SK-N-SH treated with all-trans-retinoic acid at 6 μM for 48 hours (cell line): ENCODE measurements around the gene DENND1A.

Source experiments
- ATAC-seq: fragments of 200-7000 bp; cut with Tn5 transposase; 3 replicates; pipeline ENCODE4 v1.9.1; 2020; ENCODE audit warnings: mild to moderate bottlenecking, moderate library complexity
- ARNTL ChIP-seq: fragments of 450-650 bp; formaldehyde crosslinking; IDR thresholded peaks from 2 replicates; pipeline ENCODE4 v1.5.0; 2020; ENCODE audit warnings: low read depth, mild to moderate bottlenecking, moderate library complexity, borderline replicate concordance
- BACH2 ChIP-seq: fragments of 250-450 bp; sonication (Bioruptor Pico); IDR thresholded peaks from 2 replicates; pipeline ENCODE4 v1.9.0; 2021; ENCODE audit warnings: mild to moderate bottlenecking, borderline replicate concordance
- CSDC2 ChIP-seq: fragments of 250-450 bp; sonication (Bioruptor Pico); IDR thresholded peaks from 2 replicates; pipeline ENCODE4 v1.5.0; 2020; ENCODE audit warnings: mild to moderate bottlenecking, moderate library complexity
- GLIS3 ChIP-seq: fragments of 250-450 bp; sonication (Bioruptor Pico); IDR thresholded peaks from 2 replicates; pipeline ENCODE4 v1.5.0; 2020; ENCODE audit warnings: mild to moderate bottlenecking, moderate library complexity
- OSR1 ChIP-seq: fragments of 250-450 bp; sonication (Bioruptor Pico); IDR thresholded peaks from 2 replicates; pipeline ENCODE4 v1.8.0; 2022; ENCODE audit warnings: moderate library complexity, mild to moderate bottlenecking, inconsistent platforms
- PPARA ChIP-seq: fragments of 250-450 bp; sonication (Bioruptor Pico); IDR thresholded peaks from 2 replicates; pipeline ENCODE4 v1.5.0; 2020; ENCODE audit warnings: mild to moderate bottlenecking, borderline replicate concordance
- RARB ChIP-seq: fragments of 250-450 bp; sonication (Bioruptor Pico); IDR thresholded peaks from 2 replicates; pipeline ENCODE4 v1.8.0; 2021; ENCODE audit warnings: mild to moderate bottlenecking, moderate library complexity
- SNAI2 ChIP-seq: fragments of 250-450 bp; sonication (Bioruptor Pico); IDR thresholded peaks from 2 replicates; pipeline ENCODE4 v1.5.0; 2020; ENCODE audit warnings: mild to moderate bottlenecking, moderate library complexity
- TOX ChIP-seq: fragments of 250-450 bp; sonication (Bioruptor Pico); IDR thresholded peaks from 2 replicates; pipeline ENCODE4 v1.8.0; 2021; ENCODE audit warnings: mild to moderate bottlenecking, moderate library complexity, borderline replicate concordance
- ZFP3 ChIP-seq: fragments of 250-450 bp; sonication (Bioruptor Pico); IDR thresholded peaks from 2 replicates; pipeline ENCODE4 v1.5.0; 2020; ENCODE audit warnings: mild to moderate bottlenecking, moderate library complexity
- ZFP30 ChIP-seq: fragments of 450-650 bp; formaldehyde crosslinking; IDR thresholded peaks from 2 replicates; pipeline ENCODE4 v1.5.0; 2022; ENCODE audit warnings: mild to moderate bottlenecking, moderate library complexity
- ZNF565 ChIP-seq: fragments of 450-650 bp; formaldehyde crosslinking; conservative IDR thresholded peaks from 2 replicates; pipeline ENCODE4 v1.5.0; 2020; ENCODE audit warnings: low read depth, mild to moderate bottlenecking, moderate library complexity
- ZNF70 ChIP-seq: fragments of 450-650 bp; formaldehyde crosslinking; IDR thresholded peaks from 2 replicates; pipeline ENCODE4 v1.5.0; 2020; ENCODE audit warnings: mild to moderate bottlenecking, moderate library complexity
- ZNF8 ChIP-seq: fragments of 450-650 bp; formaldehyde crosslinking; IDR thresholded peaks from 2 replicates; pipeline ENCODE4 v1.5.0; 2020; ENCODE audit warnings: mild to moderate bottlenecking, moderate library complexity
- TF ChIP-seq, protein P1 (sequence below): fragments of 250-450 bp; sonication (Bioruptor Pico); IDR thresholded peaks from 2 replicates; pipeline ENCODE4 v1.5.1; 2021; ENCODE audit warnings: mild to moderate bottlenecking, moderate library complexity
- TF ChIP-seq, protein P2 (sequence below): fragments of 250-450 bp; sonication (Bioruptor Pico); IDR thresholded peaks from 2 replicates; pipeline ENCODE4 v1.8.0; 2021; ENCODE audit warnings: low read depth, mild to moderate bottlenecking, moderate library complexity, borderline replicate concordance
- TF ChIP-seq, protein P3 (sequence below): fragments of 250-450 bp; sonication (Bioruptor Pico); IDR thresholded peaks from 2 replicates; pipeline ENCODE4 v1.8.0; 2020; ENCODE audit warnings: mild to moderate bottlenecking, moderate library complexity, borderline replicate concordance
- TF ChIP-seq, protein P4 (sequence below): fragments of 250-450 bp; sonication (Bioruptor Pico); IDR thresholded peaks from 2 replicates; pipeline ENCODE4 v1.5.0; 2020; ENCODE audit warnings: mild to moderate bottlenecking, moderate library complexity
- TF ChIP-seq, protein P5 (sequence below): fragments of 250-450 bp; sonication (Bioruptor Pico); IDR thresholded peaks from 2 replicates; pipeline ENCODE4 v1.5.1; 2020; ENCODE audit warnings: low read depth, mild to moderate bottlenecking, moderate library complexity

Gene DENND1A

DNA sequence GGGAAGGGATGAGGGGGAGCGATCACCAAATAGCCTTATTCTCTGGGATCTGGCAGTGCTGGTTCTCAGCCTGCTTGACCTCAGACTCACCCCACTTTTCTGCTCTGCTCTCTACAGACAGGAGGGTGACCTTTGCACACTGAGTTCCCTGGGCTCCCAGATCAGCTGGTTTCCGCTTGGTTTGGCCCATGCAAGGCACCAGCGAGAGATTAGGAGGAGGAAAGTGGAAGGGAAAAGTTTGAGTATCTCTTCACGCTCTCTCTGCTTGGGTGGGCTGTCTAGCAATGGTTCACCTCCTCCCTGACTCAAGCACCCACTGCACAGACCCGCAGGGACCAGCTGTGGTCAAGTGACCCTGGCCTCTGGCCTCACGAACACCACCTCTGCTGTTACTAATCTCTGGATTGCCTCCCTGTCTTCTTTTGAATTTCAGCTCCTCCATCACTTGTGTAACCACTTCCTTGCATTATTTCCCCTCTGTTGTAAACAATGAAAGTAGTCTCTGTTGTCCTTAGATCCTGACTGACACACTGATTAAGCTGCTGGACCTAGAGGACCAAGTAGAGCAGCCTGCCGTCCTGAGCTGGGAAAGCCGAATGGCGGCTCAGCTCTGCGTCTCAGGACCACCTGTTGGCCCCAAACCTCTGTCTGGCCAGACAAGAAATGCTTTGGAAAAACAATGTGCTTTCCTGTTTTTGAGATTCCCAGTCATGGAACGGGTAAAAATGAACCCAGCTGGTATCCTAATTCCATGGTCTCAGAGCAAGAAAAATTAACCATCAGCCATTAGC lies 387.3 kb downstream of the DENND1A start:
- ATAC-seq: no peak
- no peak for TF ChIP-seq ZFP30
- TF ChIP-seq, protein P1, sequence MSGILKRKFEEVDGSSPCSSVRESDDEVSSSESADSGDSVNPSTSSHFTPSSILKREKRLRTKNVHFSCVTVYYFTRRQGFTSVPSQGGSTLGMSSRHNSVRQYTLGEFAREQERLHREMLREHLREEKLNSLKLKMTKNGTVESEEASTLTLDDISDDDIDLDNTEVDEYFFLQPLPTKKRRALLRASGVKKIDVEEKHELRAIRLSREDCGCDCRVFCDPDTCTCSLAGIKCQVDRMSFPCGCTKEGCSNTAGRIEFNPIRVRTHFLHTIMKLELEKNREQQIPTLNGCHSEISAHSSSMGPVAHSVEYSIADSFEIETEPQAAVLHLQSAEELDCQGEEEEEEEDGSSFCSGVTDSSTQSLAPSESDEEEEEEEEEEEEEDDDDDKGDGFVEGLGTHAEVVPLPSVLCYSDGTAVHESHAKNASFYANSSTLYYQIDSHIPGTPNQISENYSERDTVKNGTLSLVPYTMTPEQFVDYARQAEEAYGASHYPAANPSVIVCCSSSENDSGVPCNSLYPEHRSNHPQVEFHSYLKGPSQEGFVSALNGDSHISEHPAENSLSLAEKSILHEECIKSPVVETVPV (CRISPR knock-in tag): no peak
- no peak for TF ChIP-seq TOX (CRISPR knock-in tag)
- TF ChIP-seq, protein P2, sequence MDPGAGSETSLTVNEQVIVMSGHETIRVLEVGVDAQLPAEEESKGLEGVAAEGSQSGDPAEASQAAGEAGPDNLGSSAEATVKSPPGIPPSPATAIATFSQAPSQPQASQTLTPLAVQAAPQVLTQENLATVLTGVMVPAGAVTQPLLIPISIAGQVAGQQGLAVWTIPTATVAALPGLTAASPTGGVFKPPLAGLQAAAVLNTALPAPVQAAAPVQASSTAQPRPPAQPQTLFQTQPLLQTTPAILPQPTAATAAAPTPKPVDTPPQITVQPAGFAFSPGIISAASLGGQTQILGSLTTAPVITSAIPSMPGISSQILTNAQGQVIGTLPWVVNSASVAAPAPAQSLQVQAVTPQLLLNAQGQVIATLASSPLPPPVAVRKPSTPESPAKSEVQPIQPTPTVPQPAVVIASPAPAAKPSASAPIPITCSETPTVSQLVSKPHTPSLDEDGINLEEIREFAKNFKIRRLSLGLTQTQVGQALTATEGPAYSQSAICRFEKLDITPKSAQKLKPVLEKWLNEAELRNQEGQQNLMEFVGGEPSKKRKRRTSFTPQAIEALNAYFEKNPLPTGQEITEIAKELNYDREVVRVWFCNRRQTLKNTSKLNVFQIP (CRISPR knock-in tag): no peak
- no peak for TF ChIP-seq ZNF70 (CRISPR knock-in tag)
- no peak for TF ChIP-seq ZFP3 (CRISPR knock-in tag)
- TF ChIP-seq SNAI2 (CRISPR knock-in tag): no peak
- TF ChIP-seq, protein P3, sequence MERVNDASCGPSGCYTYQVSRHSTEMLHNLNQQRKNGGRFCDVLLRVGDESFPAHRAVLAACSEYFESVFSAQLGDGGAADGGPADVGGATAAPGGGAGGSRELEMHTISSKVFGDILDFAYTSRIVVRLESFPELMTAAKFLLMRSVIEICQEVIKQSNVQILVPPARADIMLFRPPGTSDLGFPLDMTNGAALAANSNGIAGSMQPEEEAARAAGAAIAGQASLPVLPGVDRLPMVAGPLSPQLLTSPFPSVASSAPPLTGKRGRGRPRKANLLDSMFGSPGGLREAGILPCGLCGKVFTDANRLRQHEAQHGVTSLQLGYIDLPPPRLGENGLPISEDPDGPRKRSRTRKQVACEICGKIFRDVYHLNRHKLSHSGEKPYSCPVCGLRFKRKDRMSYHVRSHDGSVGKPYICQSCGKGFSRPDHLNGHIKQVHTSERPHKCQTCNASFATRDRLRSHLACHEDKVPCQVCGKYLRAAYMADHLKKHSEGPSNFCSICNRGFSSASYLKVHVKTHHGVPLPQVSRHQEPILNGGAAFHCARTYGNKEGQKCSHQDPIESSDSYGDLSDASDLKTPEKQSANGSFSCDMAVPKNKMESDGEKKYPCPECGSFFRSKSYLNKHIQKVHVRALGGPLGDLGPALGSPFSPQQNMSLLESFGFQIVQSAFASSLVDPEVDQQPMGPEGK (CRISPR knock-in tag): no peak
- no peak for TF ChIP-seq ZNF565 (CRISPR knock-in tag)
- no peak for TF ChIP-seq CSDC2 (CRISPR knock-in tag)
- no peak for TF ChIP-seq ZNF8 (CRISPR knock-in tag)
- TF ChIP-seq GLIS3: no peak
- TF ChIP-seq BACH2 (CRISPR knock-in tag): no peak
- TF ChIP-seq ARNTL (CRISPR knock-in tag): no peak

DNA sequence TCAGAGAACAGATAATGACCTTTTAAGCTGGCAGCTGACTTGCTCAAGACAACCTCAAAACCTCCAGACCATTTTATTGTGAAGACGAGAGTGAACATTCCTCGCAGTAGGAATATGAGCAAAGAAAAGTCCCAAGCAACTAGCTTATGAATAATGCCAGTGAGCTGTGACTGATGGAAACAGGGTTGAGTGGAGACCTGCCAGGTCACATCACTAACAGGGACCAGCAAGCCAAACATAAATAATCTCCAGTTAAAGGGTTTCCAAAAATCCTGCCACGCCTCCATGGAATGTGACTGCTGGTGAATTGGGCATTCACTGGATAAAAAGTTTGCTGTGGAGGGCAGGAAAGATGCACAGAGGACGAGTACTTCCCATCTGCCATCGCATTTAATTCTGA lies 388.5 kb downstream of the DENND1A start:
- ATAC-seq: no peak
- no peak for TF ChIP-seq ZFP30
- TF ChIP-seq, protein P4, sequence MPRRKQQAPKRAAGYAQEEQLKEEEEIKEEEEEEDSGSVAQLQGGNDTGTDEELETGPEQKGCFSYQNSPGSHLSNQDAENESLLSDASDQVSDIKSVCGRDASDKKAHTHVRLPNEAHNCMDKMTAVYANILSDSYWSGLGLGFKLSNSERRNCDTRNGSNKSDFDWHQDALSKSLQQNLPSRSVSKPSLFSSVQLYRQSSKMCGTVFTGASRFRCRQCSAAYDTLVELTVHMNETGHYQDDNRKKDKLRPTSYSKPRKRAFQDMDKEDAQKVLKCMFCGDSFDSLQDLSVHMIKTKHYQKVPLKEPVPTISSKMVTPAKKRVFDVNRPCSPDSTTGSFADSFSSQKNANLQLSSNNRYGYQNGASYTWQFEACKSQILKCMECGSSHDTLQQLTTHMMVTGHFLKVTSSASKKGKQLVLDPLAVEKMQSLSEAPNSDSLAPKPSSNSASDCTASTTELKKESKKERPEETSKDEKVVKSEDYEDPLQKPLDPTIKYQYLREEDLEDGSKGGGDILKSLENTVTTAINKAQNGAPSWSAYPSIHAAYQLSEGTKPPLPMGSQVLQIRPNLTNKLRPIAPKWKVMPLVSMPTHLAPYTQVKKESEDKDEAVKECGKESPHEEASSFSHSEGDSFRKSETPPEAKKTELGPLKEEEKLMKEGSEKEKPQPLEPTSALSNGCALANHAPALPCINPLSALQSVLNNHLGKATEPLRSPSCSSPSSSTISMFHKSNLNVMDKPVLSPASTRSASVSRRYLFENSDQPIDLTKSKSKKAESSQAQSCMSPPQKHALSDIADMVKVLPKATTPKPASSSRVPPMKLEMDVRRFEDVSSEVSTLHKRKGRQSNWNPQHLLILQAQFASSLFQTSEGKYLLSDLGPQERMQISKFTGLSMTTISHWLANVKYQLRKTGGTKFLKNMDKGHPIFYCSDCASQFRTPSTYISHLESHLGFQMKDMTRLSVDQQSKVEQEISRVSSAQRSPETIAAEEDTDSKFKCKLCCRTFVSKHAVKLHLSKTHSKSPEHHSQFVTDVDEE (CRISPR knock-in tag): no peak
- no peak for TF ChIP-seq ARNTL (CRISPR knock-in tag)
- TF ChIP-seq, protein P1 (CRISPR knock-in tag): no peak
- TF ChIP-seq GLIS3: no peak
- TF ChIP-seq, protein P2 (CRISPR knock-in tag): no peak
- TF ChIP-seq ZFP3 (CRISPR knock-in tag): no peak
- no peak for TF ChIP-seq PPARA (CRISPR knock-in tag)
- TF ChIP-seq, all 23 proteins: peak for 0

DNA sequence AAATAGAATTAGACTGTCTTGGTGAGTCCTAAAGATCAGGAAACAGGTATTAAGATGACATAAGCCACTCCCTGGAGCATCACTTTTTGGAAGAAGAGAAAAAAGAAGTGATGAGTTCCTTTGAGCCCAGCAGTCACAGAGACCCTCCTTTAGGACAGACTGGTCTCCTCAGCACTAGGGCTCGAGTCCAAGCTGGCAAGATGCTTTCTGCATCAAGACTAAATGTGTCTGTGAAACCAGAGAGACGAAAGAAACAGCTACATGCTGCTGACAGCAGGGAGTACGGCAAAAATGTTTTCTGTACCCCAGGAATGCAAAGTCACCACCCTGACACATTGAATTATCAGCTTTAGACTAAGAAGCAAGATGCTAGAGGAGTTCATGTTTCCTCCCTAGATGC lies 389.5 kb downstream of the DENND1A start:
- ATAC-seq: no peak
- TF ChIP-seq, protein P2 (CRISPR knock-in tag): no peak
- TF ChIP-seq ZNF70 (CRISPR knock-in tag): no peak
- TF ChIP-seq, protein P5, sequence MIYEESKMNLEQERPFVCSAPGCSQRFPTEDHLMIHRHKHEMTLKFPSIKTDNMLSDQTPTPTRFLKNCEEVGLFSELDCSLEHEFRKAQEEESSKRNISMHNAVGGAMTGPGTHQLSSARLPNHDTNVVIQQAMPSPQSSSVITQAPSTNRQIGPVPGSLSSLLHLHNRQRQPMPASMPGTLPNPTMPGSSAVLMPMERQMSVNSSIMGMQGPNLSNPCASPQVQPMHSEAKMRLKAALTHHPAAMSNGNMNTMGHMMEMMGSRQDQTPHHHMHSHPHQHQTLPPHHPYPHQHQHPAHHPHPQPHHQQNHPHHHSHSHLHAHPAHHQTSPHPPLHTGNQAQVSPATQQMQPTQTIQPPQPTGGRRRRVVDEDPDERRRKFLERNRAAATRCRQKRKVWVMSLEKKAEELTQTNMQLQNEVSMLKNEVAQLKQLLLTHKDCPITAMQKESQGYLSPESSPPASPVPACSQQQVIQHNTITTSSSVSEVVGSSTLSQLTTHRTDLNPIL (CRISPR knock-in tag): no peak
- no peak for TF ChIP-seq ZFP30
- TF ChIP-seq BACH2 (CRISPR knock-in tag): no peak
- TF ChIP-seq TOX (CRISPR knock-in tag): no peak
- TF ChIP-seq RARB: no peak
- no peak for TF ChIP-seq OSR1 (CRISPR knock-in tag)
- TF ChIP-seq, protein P3 (CRISPR knock-in tag): no peak
